NT2/D1 (cell line): ENCODE data around the gene ARHGAP8.

Experiments
- SUZ12 ChIP-seq: IDR thresholded peaks from 2 replicates; pipeline ENCODE4 v1.6.1; 2011; ENCODE audit not compliant: insufficient read length, insufficient read depth; ENCODE audit errors: extremely low read depth
- YY1 ChIP-seq: IDR thresholded peaks from 2 replicates; pipeline ENCODE4 v1.6.1; 2011; ENCODE audit not compliant: insufficient read length, insufficient read depth
- ZNF274 ChIP-seq: IDR thresholded peaks from 2 replicates; pipeline ENCODE4 v1.6.1; 2011; ENCODE audit warnings: mild to moderate bottlenecking, low read depth, low read length

DNA sequence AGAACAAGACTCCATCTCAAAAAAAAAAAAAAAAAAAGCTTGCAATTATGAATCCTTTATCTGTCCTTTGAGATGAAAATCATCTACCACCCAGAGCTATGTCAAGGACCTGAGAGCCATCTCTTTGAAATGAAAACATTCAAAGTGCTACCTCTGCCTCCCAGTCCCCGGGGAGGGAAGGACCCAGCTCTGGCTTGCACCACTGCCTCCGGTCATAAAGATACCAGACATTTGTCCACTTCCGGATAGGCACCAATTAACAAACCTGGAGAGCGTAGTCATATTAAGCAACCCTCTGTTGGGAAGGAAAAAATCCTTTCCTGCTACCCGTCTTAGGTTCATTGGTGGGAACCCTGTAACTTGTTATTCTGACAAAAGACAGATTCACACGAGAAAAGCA lies 98.6 kb downstream of the ARHGAP8 start:
- no peak for TF ChIP-seq ZNF274
- no peak for TF ChIP-seq YY1
- no peak for TF ChIP-seq SUZ12
